NCI-H345 treated with DMSO at 0.1 percent for 48 hours (cell line): ENCODE data around the gene MRPS11.
"Not testable (repeated sequence)": the region's sequence is repeated elsewhere in the genome, so short reads cannot be mapped to it uniquely, and the experiment has no call there.

Experiments used
- DNase-seq: peaks from one replicate; lab custom pipeline; 2025; ENCODE audit not compliant: unreplicated experiment; lab: John Stamatoyannopoulos, UW

Gene MRPS11

GRCh38 chr15:88489321-88489720 is 21.8 kb downstream of the MRPS11 start:
- DNase-seq, result no peak

- no peak for DNase-seq
Measured at GRCh38 chr15:88490036-88490435, 22.5 kb downstream of the MRPS11 start.

GRCh38 chr15:88491158-88491557 is 23.6 kb downstream of the MRPS11 start:
- no peak for DNase-seq

- no peak for DNase-seq
Measured at GRCh38 chr15:88493844-88494243, 26.3 kb downstream of the MRPS11 start.

- no peak for DNase-seq
Measured at GRCh38 chr15:88497109-88497765, 29.7 kb downstream of the MRPS11 start.

- DNase-seq, result no peak
Measured at GRCh38 chr15:88498996-88499395, 31.5 kb downstream of the MRPS11 start.

- no peak for DNase-seq
Measured at GRCh38 chr15:88504445-88504844, 36.9 kb downstream of the MRPS11 start.

GRCh38 chr15:88505721-88506120 is 38.2 kb downstream of the MRPS11 start:
- no peak for DNase-seq

GRCh38 chr15:88506628-88507027 is 39.1 kb downstream of the MRPS11 start:
- DNase-seq, result no peak

GRCh38 chr15:88509321-88509720 is 41.8 kb downstream of the MRPS11 start:
- no peak for DNase-seq

- DNase-seq, result no peak
Measured at GRCh38 chr15:88509964-88510363, 42.5 kb downstream of the MRPS11 start.

- no peak for DNase-seq
Measured at GRCh38 chr15:88511161-88511560, 43.7 kb downstream of the MRPS11 start.

- no peak for DNase-seq
Measured at GRCh38 chr15:88512078-88512477, 44.6 kb downstream of the MRPS11 start.

- DNase-seq, result no peak
Measured at GRCh38 chr15:88512601-88513000, 45.1 kb downstream of the MRPS11 start.

GRCh38 chr15:88513195-88513594 is 45.7 kb downstream of the MRPS11 start:
- DNase-seq, result no peak

- DNase-seq, result no peak
Measured at GRCh38 chr15:88518903-88519302, 51.4 kb downstream of the MRPS11 start.

GRCh38 chr15:88524094-88524493 is 56.6 kb downstream of the MRPS11 start:
- DNase-seq, result not testable (repeated sequence)

- no peak for DNase-seq
Measured at GRCh38 chr15:88525418-88525817, 57.9 kb downstream of the MRPS11 start.

- no peak for DNase-seq
Measured at GRCh38 chr15:88526247-88526879, 58.9 kb downstream of the MRPS11 start.

GRCh38 chr15:88529021-88529630 is 61.6 kb downstream of the MRPS11 start:
- no peak for DNase-seq
